NCI-H345 (cell line): Measurements from ENCODE around the gene TM4SF20.

Source experiments
- DNase-seq: peaks from one replicate; lab custom pipeline; 2025; lab: John Stamatoyannopoulos, UW

Gene TM4SF20

GRCh38 chr2:227379095-227379494 is at the start of gene TM4SF20:
TM4SF20 (minus strand) TSS chr2:227379306; CDS start chr2:227379268, 38 bp downstream.
- DNase-seq, result no peak

DNA sequence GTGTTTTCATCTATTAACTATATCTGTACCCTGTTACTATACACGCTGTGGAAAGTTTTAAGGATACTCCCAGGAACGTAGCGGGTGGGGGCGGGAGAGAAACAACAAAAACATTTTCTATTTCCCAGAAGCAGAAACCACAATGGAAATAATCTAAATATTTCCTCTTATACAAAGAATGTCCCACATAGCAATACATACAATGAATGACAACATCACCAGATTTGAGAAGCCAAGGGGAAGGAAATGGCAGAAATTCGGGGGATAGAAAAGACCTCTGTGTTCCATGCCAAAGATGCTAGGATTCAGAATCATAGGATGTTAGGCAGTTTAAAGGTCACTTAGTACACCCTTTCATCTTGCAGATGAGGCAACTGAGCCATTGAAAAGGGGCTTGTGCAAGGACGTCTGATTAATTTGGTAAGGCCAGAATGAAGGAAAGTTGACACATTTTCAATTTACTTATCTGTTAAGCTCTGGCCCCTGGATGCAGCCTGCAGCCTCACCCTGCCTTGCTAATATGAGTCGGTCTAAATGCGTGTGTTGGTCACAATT is 49.7 kb upstream of the TM4SF20 start:
- no peak for DNase-seq

- DNase-seq, result no peak
These were observed 44.8 kb upstream of the TM4SF20 start for GRCh38 chr2:227423656-227424499.

- DNase-seq, result no peak
These were observed 41.3 kb upstream of the TM4SF20 start for GRCh38 chr2:227420087-227421052.

GRCh38 chr2:227416701-227417100 is 37.6 kb upstream of the TM4SF20 start:
- DNase-seq, result no peak

DNA sequence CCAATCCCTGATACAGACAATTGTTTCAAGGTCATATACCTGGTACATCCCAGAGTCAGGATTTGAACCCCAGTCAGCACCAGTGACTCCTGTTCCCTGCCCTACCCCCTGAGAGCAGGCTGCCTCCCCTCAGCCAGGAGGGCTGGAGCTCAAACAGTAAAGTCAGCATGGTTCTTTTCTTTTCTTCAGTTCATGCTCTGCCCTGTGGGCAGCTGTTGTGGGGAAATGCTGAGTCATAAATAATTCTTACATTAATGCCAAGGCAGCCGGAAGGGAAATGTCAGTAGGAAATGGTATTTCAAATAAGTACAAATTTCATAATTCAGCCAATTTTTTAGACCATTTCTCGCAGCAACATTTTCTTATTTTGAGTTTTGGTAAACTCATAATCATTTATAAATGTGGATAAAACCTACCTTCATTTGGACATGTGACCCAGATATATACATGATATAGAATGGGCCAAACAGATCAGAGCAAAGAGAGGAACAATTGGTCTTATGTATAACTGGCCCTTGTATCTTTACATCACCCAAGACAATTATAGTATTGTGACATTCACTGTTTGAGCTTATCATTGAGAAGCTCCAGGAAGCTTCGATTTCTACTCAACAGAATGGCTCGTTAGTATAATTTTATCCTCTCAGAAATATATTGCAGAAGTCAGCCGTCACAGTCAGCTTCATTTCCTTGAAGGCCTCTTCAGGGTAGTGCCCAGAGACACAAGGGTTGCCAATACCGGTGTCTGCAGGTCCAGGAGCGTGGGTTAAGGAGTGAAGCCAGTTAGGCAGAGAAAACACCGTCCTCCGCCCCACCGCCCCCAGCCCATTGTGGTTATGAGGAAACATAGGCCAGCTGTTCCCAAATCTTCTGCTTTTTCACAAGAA is 36.7 kb upstream of the TM4SF20 start:
- no peak for DNase-seq

- DNase-seq, result no peak
These were observed 35.7 kb upstream of the TM4SF20 start for GRCh38 chr2:227414846-227415245.

DNA sequence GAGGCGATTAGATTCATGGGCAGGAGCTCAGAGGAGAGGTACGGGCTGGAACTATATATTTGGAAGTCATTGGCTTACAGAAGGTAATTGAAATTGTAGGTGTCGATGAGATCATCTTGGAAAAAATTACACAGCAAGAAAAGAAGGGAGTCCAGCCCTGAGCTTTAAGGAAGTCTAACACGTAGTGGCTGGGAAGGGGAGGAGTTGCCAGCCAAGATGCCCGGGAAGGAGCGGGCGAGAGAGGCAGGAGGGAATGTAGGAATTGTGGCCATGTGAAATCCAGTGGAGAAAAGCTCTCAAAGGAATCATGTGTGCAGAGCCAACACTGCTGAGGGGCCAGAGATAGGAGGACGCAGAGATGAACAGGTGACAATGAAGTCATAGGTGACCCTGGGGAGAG is 34.3 kb upstream of the TM4SF20 start:
- no peak for DNase-seq

- no peak for DNase-seq
These were observed 33.8 kb upstream of the TM4SF20 start for GRCh38 chr2:227412877-227413276.

GRCh38 chr2:227411990-227412350 is 32.9 kb upstream of the TM4SF20 start:
- no peak for DNase-seq

DNA sequence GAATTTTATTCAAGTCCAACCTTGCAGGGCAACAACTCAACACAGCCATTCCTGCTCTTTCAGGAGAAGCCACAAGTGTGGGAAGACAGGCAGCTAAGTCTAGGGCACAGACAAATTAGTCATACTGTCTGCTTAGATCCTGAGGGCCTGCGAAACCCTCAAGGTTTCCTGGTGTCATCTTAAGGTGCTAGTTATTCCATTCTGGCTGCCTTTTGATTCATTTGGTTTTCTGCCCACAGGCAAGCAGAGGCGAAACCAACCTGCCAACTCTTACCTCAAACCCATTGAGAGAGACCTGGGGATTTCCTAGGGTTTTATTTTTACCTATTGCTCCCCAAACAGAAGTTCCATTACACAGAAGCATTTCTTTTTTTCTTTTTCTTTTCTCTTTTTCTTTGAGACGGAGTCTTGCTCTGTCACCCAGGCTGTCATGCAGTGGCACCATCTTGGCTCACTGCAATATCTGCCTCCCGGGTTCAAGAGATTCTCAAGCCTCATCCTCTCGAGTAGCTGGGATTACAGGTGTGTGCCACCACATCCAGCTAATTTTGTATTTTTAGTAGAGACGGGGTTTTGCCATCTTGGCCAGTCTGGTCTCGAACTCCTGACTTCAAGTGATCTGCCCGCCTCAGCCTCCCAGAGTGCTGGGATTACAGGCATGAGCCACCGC is 32.3 kb upstream of the TM4SF20 start:
- no peak for DNase-seq

DNA sequence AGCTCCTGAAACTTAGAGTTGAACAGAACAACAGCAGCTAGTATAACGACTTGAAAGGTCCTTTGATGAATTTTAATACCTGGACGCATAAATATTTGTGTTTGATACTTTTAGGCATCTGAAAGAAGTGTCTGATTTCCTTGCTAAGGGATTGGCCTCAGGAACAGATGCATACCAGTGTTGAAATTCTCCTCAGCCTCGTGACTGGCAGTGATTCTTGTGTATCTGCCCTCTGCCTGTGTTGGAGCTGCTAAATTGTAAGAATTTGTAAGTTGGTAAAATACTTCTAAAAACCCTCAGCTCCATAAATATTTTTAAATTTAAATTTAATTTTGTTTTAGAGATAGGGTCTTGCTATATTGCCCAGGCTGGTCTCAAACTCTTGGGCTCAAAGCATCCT is 31.1 kb upstream of the TM4SF20 start:
- no peak for DNase-seq

DNA sequence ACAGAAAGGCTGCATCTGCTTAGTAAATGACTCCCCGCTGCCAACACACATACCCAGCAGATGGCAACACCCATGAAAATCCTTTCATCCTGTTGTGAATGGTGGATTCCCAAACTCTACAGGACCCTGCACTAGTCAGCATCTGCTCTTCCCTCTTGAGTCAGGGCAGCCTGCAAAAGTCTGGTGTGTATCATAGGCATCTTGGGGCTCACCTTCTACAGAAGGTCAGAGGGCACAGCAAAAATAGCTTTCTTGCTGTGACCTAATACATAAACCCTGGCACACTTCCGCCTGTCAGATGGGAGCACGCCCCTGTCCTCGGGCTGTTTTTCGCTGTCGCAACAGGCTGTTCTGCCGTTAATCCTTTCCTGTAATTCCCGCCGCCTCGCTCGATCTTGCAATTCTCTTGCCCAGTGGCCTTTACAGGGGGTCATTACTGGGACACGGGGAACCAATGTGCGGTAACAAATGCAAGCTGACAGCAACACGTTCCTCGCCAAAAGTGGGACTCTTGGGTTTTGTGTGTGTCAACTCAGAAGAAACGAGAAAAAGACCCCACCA is 28.6 kb upstream of the TM4SF20 start:
- DNase-seq, result no peak

- DNase-seq, result peak; percentile 93
These were observed 27.3 kb upstream of the TM4SF20 start for GRCh38 chr2:227406177-227407031.

DNA sequence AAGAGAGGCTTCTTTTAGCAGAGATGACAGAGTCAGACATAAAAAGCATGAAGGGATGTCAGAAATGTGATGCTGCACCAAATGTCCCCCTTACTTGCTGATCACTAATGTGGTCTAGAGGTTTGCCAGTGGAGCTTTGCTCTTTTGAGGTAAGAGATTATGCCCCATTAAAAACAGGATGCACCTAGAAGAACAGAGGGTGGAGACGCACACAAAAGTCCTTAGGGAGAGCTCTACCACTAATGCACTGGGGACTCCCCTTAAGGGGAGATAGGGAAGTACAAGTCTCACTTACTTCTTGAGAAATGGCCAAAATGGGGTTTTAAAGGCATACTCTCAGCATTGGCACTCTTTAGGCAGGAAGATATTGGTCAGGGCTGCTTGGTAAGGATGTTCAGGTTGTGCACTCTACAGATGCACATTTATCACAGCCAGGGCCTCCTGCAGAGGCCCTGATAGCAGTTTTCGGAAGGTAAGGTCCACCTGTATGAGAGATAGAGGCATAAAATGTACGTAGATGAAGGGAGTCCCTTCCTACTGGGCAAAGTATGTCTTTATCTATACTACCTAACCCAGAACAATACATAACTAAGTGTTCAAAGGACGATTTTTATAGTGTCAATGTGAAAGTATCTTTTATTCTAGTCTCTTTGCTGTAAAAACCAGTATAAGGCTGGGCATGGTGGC is 25.6 kb upstream of the TM4SF20 start:
- DNase-seq, result no peak

GRCh38 chr2:227402959-227403358 is 23.9 kb upstream of the TM4SF20 start:
- no peak for DNase-seq

- no peak for DNase-seq
These were observed 23.2 kb upstream of the TM4SF20 start for GRCh38 chr2:227402321-227402720.

GRCh38 chr2:227401550-227401949 is 22.4 kb upstream of the TM4SF20 start:
- no peak for DNase-seq
